Stimulated activated CD4-positive, alpha-beta T cell treated with anti-CD3 and anti-CD28 coated beads, Interleukin-1b, Interleukin-23, amount 100 ng/mL, for 1 hour (primary cell): ENCODE data around the gene UBE2E2.

Experiments
- DNase-seq, 2 donors: peaks; one replicate each; pipeline ENCODE4 v3.0.0-alpha.2; 2020; ENCODE audit warnings: low read depth in 2 of 2

Gene UBE2E2

DNA sequence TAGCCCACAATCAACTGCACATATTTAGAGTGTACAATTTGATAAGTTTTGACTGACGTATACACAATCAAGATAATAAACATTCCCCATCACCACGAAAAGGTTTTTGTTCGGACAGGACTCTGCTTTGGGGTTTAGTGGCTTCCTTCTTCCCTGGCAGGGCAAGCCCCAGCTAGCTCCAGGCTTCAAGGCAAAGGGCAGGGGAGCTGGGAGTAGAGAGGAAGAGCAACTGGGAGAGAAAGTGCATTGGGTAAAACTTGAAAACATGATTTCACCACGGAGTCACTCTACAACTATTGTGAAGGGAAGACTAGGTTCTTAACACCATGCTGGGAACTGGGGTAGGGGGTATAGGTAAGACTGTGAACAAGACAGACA, 417.5 kb downstream of the UBE2E2 start:
- no peak for DNase-seq

- DNase-seq: no peak
These were observed 420.7 kb downstream of the UBE2E2 start for GRCh38 chr3:23623844-23624243.

GRCh38 chr3:23624305-23624704, 421.2 kb downstream of the UBE2E2 start:
- no peak for DNase-seq

DNA sequence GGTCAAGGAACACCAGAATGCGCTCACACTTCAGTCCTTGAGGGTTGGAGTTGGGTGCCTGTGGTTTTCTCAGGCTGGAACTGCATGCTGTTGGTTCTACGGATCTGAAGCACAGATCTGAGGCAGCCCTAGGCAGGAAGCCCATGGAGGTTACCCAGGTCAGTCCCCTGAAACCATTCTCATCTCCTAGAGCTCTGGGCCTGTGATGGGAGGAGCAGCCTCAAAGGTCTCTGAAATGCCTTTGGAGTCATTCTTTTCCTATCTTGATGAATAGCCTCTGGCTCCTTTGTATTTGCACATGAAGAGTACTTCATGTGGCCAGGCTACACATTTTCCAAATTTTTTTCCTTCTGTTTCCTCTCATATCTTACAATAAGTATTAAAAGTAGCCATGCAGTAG, 423.3 kb downstream of the UBE2E2 start:
- DNase-seq: no peak

- no peak for DNase-seq
These were observed 426.2 kb downstream of the UBE2E2 start for GRCh38 chr3:23629181-23629894.

DNA sequence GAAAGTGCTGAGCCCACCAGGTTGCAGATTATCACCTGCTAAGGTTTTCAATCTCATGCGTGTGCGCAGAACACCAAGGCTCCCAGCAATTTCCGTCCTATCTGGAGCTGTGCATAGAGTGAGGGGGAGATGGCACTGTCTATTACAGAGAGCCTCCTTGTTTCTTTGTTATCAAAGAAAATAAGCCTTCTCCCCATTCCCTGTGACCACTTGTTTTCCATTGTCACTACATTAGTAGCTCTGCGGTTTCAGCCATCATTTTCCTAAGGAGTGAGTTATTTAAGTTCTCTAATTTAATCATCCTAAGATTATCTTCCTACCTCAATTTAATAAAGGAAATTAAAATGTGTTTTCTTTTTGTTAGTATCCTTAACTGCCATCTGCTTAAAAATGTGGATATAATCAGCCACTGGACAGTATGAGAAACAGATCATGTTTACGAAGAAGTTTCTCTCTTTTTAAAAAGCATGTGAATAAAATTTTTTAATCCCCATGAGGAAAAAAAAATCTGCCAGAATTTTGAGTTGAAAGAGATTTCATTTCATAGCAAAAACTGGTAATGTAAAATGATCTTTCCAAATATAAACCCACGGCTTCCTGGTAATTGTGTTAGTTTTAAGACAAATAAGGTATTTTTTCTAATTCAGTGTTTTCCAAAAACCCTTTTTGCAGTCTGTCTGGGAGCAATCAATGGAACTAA, 430.3 kb downstream of the UBE2E2 start:
- no peak for DNase-seq

GRCh38 chr3:23637339-23637738, 434.2 kb downstream of the UBE2E2 start:
- DNase-seq: no peak

DNA sequence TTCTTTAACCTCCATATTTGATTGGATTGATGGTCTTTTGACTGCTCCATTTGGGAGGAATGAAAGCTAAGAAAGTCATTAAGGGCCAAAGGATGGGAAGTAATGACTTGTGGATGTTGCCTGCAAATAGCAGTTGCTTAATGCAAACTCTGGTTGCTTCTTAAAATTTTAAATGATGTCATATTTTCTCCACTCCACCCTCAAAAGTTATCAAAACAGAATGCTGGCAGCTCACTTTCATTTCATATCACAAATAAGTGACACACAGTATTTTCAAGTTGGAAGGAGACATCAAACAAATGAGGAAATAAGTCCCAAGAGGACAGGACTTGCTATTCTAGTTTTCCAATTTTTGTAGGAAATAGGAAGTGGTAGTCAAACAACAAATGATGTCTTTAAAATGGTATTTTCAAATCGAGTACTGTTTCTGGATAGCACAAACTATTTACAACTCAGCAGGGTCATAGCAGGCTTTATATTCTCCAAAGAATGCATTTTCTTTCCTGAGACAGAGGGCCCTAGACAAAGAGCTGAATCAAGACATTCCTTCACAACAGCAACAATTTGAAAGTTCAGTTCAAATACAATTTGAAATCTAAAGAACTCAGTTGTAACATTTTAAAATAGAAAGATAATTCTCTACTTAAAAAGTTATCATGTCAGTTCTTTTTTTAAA, 437.5 kb downstream of the UBE2E2 start:
- DNase-seq: no peak
